HG03280 (cell line): ENCODE data around the gene LASP1NB.

ENCODE experiments used
- ATAC-seq: cut with Tn5 transposase; IDR thresholded peaks from one replicate; pipeline ENCODE4 v1.9.1; 2021; ENCODE audit warnings: mild to moderate bottlenecking, moderate library complexity; ENCODE audit not compliant: unreplicated experiment

The LASP1NB gene

DNA sequence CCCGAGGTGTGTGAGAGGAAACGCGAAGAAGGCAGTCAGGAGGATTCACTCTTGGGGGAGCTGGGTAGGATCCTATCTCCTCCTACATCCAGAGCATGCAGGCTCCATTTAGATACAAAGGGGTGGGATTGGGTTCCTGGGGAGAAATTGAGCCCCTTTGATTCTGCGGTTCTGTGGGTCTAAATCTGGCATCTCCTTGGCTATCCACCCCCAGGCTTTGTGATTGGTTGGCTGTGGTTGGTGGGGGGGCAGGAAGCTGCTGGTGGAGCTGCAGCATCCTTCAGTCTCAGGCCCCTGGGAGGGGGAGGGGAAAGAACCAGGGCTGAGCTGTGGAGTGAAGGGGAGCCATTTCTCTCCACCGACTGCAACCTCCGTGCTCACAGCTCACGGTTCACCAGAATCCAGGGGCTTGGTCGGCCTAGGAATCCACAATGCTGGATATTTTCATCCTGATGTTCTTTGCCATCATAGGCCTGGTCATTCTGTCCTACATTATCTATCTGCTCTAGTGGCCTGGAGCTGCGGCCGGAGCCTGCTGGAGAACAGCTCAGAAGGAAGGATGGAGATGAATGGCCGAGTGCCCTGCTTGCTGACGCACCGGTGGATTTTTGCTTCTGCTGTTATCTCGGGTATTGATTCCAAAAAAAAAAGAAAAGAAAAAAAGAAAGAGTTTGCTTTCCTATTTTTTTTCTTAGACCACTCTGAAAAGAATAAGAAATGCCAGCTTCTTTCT lies at the start of gene LASP1NB:
Gene LASP1NB (plus strand): TSS at position 352 of the 733 bp plus-strand sequence.
- no peak for ATAC-seq

DNA sequence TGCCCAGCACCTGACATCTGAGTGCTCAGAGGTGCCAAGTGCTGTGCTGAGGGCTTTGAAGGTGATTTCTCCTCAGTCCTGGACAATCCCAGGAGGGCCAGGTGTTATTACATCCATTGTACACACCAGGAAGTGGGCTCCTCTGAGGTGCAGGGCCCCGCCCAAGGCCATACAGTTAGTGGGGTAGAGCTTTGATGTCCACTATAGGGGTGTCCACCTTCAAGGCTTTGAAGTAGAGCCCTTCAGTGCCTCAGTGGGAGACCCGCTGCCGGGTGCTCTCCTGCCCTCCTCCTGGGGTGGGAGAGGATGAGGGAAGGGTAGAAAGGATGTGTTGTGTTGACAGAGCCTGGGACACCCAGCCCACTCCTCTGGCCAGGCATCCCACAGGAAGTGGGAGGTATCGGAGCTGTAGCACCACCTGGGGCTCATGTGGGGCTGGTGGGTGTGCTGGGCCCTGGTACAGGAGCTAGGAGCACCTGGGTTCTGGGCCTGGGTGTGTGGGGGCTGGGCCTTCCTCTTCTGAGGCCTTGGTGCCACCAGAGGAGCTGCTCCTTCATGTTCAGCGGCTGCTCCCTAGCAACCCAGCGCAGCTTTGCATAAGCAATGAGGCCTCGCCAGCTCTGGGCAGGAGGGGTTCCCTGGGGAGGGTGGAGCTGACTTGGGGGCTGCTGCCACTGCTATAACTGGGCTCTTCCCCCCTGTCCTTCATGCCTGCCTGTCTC lies 48.1 kb upstream of the LASP1NB start:
- no peak for ATAC-seq

DNA sequence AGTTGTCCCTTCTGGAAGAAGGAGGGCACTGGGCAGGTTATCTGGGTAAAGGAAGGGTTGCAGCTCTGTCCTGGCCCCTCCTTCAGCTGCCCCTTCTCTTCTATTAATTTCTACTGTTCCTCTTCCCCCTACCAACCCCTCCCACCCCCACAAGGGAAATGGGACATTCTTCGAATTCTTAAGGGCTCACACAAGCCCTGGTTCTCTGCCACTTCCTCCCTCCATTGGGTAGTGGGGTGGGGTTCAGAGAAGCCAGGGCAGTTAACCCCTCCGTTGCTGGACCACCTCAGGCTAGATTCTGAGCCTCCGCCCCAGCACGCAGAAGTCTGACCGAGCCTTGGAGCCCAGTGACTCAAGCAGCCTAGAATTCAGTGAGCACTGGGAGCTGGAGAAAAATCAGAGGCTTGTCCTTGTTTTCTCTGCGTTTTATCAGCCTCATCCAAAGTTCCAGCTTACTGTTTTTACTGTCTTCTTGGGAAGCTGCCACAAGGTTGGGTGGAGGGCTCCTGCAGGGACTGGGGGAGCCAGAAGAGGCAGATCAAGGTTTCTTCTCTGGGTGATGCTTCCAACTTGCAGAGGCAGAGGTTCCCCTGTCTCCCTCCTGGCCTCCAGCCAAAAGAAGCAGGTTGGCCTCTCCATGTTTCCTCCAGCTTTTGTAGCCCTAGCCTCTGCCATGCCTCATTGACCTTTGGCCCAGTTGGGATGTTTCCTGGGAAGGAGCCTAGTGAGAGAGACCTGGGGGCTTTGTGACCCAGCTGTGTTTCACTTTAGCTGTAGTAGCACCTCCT lies 45.3 kb upstream of the LASP1NB start:
- ATAC-seq: no peak

DNA sequence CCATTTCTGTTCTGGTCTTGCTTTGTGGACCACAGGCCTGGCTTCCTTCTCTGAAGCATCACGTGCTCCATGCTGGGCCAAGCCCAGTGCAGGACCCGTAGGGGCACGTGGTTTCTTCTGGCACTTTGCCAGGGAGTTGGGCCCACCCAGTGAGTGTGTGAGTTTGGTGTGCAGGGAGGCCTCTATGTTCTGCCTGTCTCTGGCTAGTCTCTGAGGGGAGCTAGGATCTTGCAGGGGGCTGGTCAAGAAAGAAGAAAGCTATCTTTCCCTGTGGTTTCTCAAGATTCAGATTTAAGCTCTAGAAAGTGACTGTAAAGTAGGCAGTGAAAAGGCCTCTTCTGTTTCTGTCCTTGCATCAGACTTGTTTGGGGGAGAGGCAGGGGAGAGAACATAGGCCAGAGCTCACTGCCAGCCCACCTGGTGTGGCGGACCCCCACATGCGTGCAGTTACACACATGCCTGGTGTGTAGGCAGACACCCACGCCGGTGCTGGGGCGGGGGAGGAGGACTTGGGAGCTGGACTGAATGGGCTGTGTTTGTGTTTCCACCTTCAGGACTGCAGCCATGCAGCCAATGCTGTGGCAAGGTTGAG lies 43.7 kb upstream of the LASP1NB start:
- ATAC-seq: no peak

DNA sequence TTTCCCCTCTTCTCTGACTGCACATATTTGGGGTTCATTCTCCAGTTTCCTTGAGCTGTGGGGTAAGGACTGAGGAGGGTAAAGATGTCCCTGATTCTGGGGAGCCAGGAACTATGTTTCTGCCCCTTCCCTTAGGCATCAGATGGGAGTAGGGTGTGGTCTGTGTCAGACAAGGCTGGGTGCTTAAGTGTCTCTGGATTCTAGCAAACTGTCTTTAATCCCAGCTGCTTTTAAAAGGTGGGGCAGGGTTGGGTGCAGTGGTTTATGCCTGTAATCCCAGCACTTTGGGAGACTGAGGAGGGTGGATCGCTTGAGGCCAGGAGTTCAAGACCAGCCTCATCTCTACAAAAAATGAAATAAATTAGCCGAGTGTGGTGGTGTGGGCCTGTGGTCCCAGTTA lies 42.5 kb upstream of the LASP1NB start:
- no peak for ATAC-seq

DNA sequence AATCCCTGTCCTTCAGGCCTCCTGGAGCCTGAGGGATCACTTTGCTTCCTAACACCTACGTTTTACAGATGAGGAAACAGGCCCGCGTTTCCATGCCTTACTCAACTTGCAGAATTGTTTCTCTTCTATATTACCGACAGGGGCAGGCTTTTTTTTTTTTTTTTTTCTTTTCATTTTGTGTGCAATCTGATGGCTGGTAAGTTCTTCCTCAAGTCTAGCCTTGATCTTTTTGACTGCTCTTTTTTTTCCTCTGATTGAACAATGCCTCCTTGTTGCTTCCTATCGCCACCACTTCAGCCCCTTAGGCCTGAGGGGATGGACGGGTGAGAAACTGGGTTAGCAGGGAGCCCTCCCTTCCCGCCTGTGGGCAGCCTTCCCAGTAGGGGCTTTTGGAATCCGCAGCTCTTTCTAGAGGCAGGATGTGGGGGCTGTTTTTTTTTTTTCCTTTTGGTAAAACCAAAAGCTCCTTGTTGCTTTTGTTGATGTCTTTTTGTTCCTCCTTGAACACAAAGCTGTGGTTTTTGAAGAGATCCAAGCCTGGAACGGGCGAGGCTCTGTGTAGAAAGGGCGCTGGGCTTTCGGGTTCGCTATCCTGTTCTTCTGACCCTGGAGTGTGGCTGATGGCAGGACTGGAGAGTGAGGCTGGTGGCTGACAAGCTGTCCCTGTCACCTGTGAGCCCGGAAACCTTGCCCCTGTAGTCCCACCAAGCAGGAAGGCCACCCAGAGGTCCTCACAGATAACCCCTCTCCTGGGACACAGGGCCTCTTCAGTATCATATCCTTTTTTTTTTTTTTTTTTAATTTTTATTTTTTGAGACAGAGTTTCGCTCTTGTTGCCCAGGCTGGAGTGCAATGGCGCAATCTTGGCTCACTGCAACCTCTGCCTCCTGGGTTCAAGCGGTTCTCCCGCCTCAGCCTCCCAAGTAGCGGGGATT lies 41.6 kb upstream of the LASP1NB start:
- no peak for ATAC-seq

DNA sequence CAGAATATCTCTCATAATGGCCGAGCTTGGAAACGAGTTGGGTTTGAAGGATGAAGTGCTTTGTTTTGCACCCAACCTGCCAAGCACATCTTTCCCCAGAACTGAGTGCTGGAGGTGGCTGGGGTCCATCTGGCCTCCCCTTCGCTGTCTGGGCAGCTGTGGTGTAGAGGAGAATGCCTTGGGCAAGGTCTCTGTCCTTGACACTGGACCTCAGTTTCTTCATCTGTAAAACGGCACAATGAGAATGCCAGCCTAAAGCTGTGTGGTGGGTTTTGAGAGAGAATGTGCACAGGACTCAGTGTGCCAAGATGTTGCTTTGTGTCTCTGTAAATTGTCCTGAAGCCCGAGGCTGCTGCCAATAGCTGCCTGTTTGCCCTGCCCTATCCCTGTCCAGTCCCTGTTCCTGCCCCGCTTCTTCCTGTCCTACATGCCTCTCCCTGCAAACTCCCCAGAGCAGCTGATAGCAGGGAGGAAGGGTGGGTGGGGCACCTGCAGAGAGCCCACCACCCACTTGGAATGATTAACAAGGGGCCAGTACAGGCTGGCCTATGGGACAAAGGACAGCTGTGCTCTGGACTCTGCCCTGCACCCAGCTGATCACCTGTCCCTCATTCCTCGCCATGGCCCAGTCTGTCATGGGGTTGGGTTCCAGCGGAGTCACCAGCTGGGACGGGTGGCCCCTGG lies 40.2 kb upstream of the LASP1NB start:
- ATAC-seq: no peak

DNA sequence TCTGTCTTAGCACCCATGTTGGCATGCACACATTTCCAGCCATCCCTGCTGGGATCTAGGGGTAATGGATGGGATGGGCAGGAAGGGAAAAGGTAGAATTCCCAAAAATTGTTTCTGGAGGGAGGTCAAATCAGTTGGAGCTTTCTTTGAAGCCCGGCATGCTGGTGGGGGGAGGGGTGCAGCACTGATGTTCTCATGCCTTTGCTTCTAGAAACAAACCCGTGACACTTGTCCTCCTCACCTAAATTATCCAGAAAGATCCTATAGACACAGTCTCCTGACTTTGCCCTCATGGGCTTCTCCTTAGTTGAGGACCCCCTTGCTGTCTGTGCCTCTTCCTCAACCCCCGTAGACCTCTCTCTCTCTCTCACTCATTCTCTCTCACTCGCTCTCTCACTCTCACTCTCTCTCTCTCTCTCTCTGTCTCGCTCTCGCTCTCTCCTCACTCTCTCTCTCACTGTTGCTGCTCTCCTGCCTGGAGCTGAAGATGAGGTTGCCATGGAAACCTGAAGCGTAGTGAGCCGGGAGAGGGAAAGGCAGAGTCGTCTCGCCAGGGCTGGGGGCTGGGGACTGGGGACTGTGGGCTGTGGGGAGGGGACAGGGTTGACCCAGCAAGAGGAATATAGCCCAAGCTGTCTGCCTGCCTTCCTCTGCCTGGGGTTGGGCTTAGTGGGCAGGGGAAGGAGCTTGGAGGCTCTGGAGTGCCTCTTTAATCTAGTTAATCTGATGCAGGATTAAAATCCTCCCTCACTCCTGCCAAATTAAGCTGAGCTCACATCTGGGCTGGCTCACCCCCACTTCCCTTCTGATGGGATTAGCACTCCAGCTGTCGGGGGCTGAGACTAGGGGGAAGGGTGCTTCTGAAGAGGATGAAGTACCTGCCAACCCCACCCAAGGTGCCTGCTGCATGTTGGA lies 39.4 kb upstream of the LASP1NB start:
- no peak for ATAC-seq

DNA sequence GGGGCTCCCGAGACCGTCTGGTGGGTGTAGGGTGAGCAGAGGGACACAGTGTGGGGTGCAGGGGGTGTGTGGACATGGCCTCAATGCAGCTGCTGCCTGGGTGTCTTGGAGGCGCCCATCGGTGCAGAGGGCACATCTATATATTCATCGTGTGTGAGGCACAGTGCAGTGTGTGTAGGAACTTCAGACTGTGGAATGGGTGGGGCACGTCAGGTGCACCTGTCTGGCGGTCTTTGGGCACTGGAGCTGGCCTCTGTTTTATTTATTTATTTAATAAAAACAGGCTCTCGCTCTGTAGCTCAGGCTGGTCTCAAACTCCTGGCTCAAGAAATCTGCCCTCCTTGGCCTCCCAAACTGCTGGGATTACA lies 38.8 kb upstream of the LASP1NB start:
- no peak for ATAC-seq

DNA sequence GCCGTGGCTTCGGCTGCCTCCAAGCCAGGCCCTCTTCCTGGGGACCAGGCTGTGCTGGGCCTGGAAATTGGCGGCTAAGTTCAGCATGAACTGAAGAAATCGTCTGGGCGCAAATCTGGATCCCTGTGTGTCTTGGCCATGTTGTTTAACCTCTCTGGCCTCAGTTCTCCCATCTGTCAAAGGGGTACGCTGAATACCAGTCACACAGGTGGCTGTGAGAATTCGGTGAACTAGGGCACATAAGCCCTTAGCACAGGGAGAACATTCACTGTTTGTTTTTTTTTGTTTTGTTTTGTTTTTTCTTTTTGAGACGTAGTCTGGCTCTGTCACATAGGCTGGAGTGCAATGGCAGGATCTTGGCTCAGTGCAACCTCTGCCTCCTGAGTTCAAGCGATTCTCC lies 36.6 kb upstream of the LASP1NB start:
- ATAC-seq: no peak

DNA sequence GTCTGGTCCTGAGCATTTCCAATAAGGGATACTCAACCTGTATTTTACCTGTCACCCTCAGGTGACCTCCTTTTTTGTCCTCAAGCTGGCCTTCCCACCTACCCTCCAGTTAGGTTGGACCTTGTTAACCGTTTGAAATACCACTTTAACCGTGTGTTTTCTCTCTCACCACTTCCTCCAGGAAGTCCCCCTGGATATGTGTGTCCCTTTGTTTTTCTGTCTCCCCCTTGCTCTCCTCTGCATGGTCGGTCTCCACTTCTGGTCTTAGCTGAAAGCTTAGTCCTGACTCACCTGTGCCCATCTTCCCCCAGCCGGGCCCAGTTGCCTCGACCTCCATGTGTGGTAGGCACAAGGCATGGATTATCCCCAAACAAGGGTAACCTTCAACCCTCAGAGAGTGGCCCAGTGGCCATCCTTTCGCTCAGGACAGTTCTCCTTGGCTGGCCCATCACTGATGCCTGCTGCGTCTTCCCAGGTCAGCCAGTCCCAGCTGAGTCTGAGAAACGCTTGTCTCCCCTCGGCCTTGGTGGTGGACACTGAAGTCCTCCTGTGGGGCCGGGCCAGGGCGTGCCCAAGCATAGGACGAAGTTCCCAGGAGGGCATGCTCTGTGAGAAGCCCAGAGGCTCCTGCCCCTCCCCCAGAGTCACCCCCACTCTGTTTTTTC lies 35.5 kb upstream of the LASP1NB start:
- ATAC-seq: no peak

DNA sequence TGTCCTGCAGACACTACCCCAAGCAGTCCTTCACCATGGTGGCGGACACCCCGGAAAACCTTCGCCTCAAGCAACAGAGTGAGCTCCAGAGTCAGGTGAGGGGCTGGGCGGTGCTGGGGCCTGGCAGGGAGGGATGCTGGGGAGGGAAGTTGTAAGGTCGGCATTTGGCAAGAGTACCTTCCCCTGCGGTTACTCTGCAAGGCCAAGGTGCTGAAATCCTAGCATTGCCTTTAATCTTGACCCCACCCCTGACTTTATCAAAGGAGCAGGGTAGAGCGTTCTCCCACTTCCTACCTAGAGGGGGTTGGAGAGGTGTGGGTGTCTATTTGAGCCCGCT lies 35.0 kb upstream of the LASP1NB start:
- ATAC-seq: no peak

DNA sequence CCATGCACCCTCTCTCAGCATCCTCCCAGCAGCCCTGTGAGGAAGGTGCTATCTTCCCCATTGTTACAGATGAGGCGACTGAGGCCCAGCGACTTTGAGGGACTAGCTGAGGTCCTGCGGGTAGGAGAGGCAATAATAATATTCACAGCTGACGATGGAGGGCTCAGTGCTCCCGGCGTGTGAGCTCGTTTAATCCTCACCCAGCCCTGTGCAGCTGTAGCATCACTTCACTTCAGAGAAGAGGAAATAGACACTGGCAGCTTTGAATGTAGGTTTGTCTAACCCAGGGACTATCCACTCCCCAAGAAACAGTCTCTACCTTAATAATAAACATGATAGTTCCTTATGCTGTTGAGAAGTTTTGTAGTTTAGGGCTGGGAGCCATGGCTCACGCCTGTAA lies 34.0 kb upstream of the LASP1NB start:
- no peak for ATAC-seq

DNA sequence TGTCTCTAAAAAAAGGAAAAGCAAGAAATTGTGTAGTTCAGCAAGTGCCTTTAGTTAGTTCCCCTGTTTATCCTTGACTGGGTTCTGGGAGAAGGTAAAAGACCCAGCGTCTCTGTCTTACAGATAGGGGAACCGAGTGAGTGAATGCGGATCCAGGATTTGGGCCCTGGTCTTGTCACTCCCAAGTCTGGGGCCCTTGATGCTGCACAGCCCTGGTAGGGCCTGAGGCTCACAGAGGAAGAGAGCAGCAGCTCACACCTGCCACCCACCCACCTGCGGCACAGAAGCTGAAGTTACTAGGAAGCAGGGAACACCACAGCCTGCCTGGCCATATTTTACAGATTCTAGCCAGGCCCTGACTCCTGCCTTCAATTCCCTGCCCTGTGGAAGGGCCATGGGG lies 33.3 kb upstream of the LASP1NB start:
- no peak for ATAC-seq

DNA sequence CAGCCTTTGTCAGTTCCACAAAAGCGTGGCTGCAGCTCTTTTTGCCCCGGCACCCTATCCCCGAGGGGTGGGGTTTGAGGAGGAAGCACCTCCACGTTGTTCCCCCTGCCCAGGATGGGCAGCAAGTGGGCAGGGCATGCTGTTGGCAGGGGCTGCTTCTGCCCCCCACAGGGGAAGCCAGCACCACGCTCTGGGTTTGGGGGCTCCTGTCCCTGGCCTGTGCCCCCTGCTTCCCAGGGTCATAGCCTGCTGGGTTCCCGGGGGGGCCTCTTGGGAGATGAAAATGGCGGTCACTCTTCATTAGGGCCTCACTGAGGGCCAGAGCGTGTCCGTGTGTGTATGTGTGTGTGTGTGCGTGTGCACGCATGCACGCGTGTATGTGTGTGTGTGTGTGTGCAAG lies 32.8 kb upstream of the LASP1NB start:
- ATAC-seq: no peak

DNA sequence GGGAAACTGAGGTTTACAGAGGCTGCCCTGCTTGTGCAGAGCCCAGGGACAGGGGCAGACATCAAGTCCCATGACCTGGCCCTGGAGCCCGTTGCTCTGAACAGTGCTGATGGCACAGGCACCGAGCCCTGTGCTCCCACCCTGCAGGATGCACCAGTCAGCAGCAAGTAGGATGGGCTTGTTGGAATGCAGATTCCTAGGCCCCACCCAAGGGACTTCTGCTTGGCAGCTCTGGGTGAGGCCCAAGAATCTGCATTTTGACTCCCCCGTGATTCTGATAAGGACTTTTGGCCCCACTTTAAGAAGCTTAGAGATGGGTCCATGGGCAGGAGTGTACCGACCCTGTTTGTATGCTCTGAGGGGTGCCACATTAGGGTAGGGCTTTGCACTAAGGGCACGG lies 32.3 kb upstream of the LASP1NB start:
- ATAC-seq: no peak

DNA sequence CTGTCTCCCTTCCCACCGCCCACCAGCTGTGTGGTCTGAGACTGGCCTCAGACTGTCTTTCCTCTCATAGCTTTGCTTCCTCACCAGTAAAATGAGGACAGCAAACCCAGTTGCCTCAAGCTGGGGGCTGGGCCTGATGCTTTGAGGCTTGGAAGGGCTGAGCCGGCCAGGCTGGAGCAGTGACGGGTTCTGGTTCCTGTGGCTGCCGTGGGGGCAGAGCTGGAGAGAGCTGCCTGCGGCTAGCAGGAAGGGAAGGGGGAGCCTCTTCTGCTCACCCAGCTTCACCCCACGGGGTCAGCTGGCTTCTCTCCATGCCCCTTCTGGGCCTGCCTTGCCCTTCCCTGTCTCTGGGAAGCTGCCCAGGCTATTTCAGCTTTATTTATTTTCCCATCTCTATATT lies 31.8 kb upstream of the LASP1NB start:
- no peak for ATAC-seq

DNA sequence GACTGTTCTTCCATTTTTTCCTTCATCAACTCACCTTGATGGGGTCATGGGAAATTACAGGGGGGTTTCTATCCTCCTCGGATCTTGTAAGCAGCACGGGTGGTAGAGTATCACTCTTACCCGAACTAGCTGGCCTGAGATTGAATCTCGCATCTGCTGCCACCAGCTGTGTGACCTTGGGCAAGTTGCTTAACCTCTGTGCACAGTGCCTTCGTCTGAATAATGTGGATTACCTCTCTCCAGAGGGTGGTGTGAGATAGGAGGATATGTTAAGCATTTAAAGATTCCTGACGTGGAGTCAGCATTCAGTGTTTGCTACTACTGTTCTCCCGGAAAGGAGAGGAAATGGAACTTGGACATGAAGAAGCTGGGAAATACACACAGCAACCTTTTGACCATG lies 31.1 kb upstream of the LASP1NB start:
- ATAC-seq: no peak
